ENCODE data around the gene PRKG1.

GRCh38 chr10:52226197-52226847 is 1152.0 kb downstream of the PRKG1 start:
- TF ChIP-seq, protein P1, sequence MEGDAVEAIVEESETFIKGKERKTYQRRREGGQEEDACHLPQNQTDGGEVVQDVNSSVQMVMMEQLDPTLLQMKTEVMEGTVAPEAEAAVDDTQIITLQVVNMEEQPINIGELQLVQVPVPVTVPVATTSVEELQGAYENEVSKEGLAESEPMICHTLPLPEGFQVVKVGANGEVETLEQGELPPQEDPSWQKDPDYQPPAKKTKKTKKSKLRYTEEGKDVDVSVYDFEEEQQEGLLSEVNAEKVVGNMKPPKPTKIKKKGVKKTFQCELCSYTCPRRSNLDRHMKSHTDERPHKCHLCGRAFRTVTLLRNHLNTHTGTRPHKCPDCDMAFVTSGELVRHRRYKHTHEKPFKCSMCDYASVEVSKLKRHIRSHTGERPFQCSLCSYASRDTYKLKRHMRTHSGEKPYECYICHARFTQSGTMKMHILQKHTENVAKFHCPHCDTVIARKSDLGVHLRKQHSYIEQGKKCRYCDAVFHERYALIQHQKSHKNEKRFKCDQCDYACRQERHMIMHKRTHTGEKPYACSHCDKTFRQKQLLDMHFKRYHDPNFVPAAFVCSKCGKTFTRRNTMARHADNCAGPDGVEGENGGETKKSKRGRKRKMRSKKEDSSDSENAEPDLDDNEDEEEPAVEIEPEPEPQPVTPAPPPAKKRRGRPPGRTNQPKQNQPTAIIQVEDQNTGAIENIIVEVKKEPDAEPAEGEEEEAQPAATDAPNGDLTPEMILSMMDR (IDR thresholded peaks at IDR 0.05), result no peak
- TF ChIP-seq EP300 (IDR thresholded peaks at IDR 0.05), result no peak
